ENCODE data around the gene SPATA19.

DNA sequence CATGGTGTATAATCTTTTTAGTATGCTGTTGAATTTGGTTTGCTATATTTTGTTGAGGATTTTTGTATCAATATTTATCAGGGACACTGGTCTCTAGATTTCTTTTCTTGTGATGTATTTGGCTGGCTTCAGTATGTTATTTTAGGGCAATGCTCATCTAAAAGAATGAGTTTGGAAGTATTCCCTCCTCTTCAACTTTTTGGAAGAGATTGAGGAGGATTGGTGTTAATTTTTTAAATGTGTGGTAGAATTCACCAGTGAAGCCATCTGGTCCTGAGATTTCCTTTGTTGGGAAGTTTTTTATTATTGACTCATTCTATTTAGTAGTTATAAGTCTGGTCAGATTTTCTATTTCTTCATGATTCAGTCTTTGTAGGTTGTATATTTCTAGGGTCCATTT, 22.1 kb upstream of the SPATA19 start:
- TF ChIP-seq, protein P1, sequence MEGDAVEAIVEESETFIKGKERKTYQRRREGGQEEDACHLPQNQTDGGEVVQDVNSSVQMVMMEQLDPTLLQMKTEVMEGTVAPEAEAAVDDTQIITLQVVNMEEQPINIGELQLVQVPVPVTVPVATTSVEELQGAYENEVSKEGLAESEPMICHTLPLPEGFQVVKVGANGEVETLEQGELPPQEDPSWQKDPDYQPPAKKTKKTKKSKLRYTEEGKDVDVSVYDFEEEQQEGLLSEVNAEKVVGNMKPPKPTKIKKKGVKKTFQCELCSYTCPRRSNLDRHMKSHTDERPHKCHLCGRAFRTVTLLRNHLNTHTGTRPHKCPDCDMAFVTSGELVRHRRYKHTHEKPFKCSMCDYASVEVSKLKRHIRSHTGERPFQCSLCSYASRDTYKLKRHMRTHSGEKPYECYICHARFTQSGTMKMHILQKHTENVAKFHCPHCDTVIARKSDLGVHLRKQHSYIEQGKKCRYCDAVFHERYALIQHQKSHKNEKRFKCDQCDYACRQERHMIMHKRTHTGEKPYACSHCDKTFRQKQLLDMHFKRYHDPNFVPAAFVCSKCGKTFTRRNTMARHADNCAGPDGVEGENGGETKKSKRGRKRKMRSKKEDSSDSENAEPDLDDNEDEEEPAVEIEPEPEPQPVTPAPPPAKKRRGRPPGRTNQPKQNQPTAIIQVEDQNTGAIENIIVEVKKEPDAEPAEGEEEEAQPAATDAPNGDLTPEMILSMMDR (IDR thresholded peaks at IDR 0.05 in 4 of 5, conservative IDR thresholded peaks at IDR 0.05 in 1 of 5), result no peak
- no peak for TF ChIP-seq POLR2A (IDR thresholded peaks at IDR 0.05)
